ENCODE results near the gene COBL.

GRCh38 chr7:51175992-51176388 is 140.6 kb downstream of the COBL start:
- no peak for TF ChIP-seq POLR2AphosphoS5 (IDR thresholded peaks at IDR 0.05; ENCODE audit: low read depth, low read length)
- no peak for TF ChIP-seq REST (IDR thresholded peaks at IDR 0.05; ENCODE audit: insufficient read depth in 1 of 2, low read depth in 2 of 2, low read length in 2 of 2)
- no peak for TF ChIP-seq SIN3A (IDR thresholded peaks at IDR 0.05; ENCODE audit: borderline replicate concordance, insufficient read depth, low read length)

Data from PFSK-1 (cell line).